ENCODE measurements around the gene DAP3. TPM values are rescaled to one million over a fixed set of nuclear protein-coding genes. Genes with fewer than 3 reads are reported as not detected.
"Not testable (repeated sequence)": the region's sequence is repeated elsewhere in the genome, so short reads cannot be mapped to it uniquely, and the experiment has no call there.

DAP3 gene
- total and polyA plus RNA-seq, 9 of the 15 experiments (the other 6 are each of a cell fraction or from before 2014, with no cell fraction given), result 155 to 484 (median 298) TPM

DNA sequence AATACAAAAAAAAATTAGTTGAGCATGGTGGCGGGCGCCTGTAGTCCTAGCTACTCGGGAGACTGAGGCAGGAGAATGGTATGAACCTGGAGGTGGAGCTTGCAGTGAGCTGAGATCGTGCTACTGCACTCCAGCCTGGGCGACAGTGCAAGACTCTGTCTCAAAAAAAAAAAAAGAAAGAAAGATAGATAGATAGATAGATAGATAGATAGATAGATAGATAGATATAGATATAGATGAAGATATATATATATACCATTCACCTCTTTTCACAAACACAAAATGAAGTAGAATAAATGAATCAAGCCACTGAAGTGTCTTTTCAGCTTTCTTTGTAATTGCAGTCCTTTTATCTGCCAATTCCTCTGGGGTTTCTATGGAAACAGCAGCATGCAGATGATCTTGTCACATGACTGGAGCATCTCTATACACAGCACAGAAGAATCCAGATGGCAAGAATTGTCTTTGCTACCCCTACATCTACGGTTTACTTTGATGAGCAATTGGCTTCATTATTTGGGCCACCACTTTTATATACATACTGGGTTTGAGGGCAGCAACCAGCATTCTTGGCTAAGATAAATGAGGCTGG, 29.7 kb downstream of the DAP3 start:
- H3K4me1 ChIP-seq (replicated peaks in 1 of 2; ENCODE audit: control insufficient read depth in 2 of 2, insufficient read depth in 2 of 2, low read length in 2 of 2); H2AFZ ChIP-seq (ENCODE audit: low read depth, low read length); H3K4me3 ChIP-seq; in situ Hi-C loops (cut with MboI); POLR2A ChIA-PET; H3K9me3 ChIP-seq (replicated peaks; ENCODE audit: control insufficient read depth, insufficient read depth, low read depth, low read length); CTCF ChIA-PET (ENCODE audit: low intra/inter-chr PET ratio); ATAC-seq; H3K4me2 ChIP-seq (ENCODE audit: insufficient read depth, low read length); intact Hi-C loops (cut with micrococcal nuclease); H3K9ac ChIP-seq (ENCODE audit: insufficient read depth in 1 of 2, low read depth in 2 of 2, low read length in 2 of 2); H4K20me1 ChIP-seq (replicated peaks; ENCODE audit: control insufficient read depth, insufficient read depth, low read length); BruUV-seq (replicated peaks); H3K27ac ChIP-seq (ENCODE audit: extremely low read depth, low read depth, low read length); DNase-seq (ENCODE audit: extremely low read depth in 1 of 4, low spot score in 3 of 4); H3K27me3 ChIP-seq (ENCODE audit: control insufficient read depth in 2 of 2, insufficient read depth in 2 of 2, low read length in 2 of 2); H3K9me1 ChIP-seq (ENCODE audit: control insufficient read depth, insufficient read depth, low read length); FAIRE-seq: not testable (repeated sequence)
- Histone ChIP-seq H3K79me2 (ENCODE audit: control insufficient read depth, insufficient read depth, low read length) (peaks cover 31% of the 10 kb centered on the region; the same call in 2 of the 3 replicates), H3K36me3 (ENCODE audit: control insufficient read depth, insufficient read depth, low read length) (peaks cover 83% of the 10 kb centered on the region)
- TF ChIP-seq RAD51 (IDR thresholded peaks at IDR 0.05; ENCODE audit: borderline replicate concordance, low read depth) (0 out of 2 replicates have a peak, but pooled peaks have one; percentile 32), DACH1 (IDR thresholded peaks at IDR 0.05; ENCODE audit: partially characterized antibody) (peak; percentile 96), ZBTB2 (IDR thresholded peaks at IDR 0.05) (peak; percentile 16; the same call in 1 of the 2 replicates), RFX1 (IDR thresholded peaks at IDR 0.05) (peak; percentile 61)
- TF ChIP-seq, protein P1, sequence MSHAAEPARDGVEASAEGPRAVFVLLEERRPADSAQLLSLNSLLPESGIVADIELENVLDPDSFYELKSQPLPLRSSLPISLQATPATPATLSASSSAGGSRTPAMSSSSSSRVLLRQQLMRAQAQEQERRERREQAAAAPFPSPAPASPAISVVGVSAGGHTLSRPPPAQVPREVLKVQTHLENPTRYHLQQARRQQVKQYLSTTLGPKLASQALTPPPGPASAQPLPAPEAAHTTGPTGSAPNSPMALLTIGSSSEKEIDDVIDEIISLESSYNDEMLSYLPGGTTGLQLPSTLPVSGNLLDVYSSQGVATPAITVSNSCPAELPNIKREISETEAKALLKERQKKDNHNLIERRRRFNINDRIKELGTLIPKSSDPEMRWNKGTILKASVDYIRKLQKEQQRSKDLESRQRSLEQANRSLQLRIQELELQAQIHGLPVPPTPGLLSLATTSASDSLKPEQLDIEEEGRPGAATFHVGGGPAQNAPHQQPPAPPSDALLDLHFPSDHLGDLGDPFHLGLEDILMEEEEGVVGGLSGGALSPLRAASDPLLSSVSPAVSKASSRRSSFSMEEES (CRISPR knock-in tag; IDR thresholded peaks at IDR 0.05), result peak; percentile 55; the same call in 1 of the 2 replicates
- 98% methylated on average over 4 of the region's 6 CpGs for WGBS (ENCODE audit: insufficient coverage, low coverage, missing lambda C conversion rate)
